K562 treated with DMSO at 1 percent for 48 hours (cell line): ENCODE measurements around the gene CAPRIN1. TPM values are rescaled to one million over a fixed set of nuclear protein-coding genes. Genes with fewer than 3 reads are reported as not detected.

Source experiments
- total RNA-seq: library from RNA; unstranded; fragments of 300-600 nt; gene quantifications from 2 replicates; pipeline ENCODE4 v1.2.3, GENCODE V29; 2022; ENCODE audit warnings: low replicate concordance; ENCODE audit errors: extremely low read depth

Gene CAPRIN1
- not detected in 2 replicates for total RNA-seq

GRCh38 chr11:34051349-34052035 is at the start of gene CAPRIN1:
TSS of gene CAPRIN1 (plus strand) at chr11:34051731. CDS start at chr11:34052421, 690 bp downstream.

GRCh38 chr11:34105079-34105956 is 53.8 kb downstream of the CAPRIN1 start, which contains the start of gene NAT10:
TSS of gene NAT10 (plus strand) at chr11:34105629. CDS start at chr11:34108226, 2,597 bp downstream.

Other genes starting within 250 kb of the CAPRIN1 start
- gene LMO2, start 159.7 kb upstream of the CAPRIN1 start, total RNA-seq: not detected in 2 replicates
- gene NAT10, start 53.9 kb downstream of the CAPRIN1 start, total RNA-seq: not detected in 2 replicates